A673 (cell line): ENCODE data around the gene TCFL5. TPM values are rescaled to one million over a fixed set of nuclear protein-coding genes. Genes with fewer than 3 reads are reported as not detected.
A peak's percentile ranks its signal among the peaks of the same experiment; 100 is the strongest.

Experiments
- BruUV-seq: library from RNA; stranded (reverse); fragments of 400-500 nt; replicated peaks from 2 replicates; lab custom pipeline; 2021; lab: Mats Ljungman, UMichigan
- CTCF ChIA-PET: fragments of 300-600 bp; sonication (Branson Sonifier 250); formaldehyde crosslinking; loops from one replicate; lab custom pipeline; 2022; ENCODE audit warnings: antibody characterized with exemption; lab: Charles Lee
- POLR2A ChIA-PET: fragments of 300-600 bp; sonication (Branson Sonifier 250); formaldehyde crosslinking; loops from one replicate; lab custom pipeline; 2022; ENCODE audit warnings: antibody characterized with exemption; ENCODE audit not compliant: low non-redundant PET; lab: Charles Lee
- DNase-seq: peaks from one replicate; pipeline ENCODE4 v3.0.0-alpha.2; 2015; ENCODE audit warnings: low spot score
- H3K27ac ChIP-seq: fragments of 200-600 bp; sonication (generic); 2 replicates; pipeline ENCODE4 v1.5.1; 2016; ENCODE audit warnings: mixed run types, low read depth, mild to moderate bottlenecking, mixed read lengths, antibody characterized with exemption, low read length; ENCODE audit not compliant: poor library complexity, severe bottlenecking
- H3K27me3 ChIP-seq: fragments of 200-600 bp; sonication (generic); replicated peaks from 2 replicates; pipeline ENCODE4 v1.6.1; 2017; ENCODE audit warnings: mixed run types, low read depth, mild to moderate bottlenecking, mixed read lengths, antibody characterized with exemption, low read length; ENCODE audit not compliant: insufficient read depth, poor library complexity
- H3K36me3 ChIP-seq: fragments of 200-600 bp; sonication (generic); 2 replicates; pipeline ENCODE4 v1.6.1; 2016; ENCODE audit warnings: mixed run types, mild to moderate bottlenecking, mixed read lengths, antibody characterized with exemption, low read length; ENCODE audit not compliant: insufficient read depth, poor library complexity, severe bottlenecking
- H3K4me1 ChIP-seq: fragments of 200-600 bp; sonication (generic); 2 replicates; pipeline ENCODE4 v1.6.1; 2017; ENCODE audit warnings: mixed run types, mild to moderate bottlenecking, mixed read lengths, antibody characterized with exemption, low read length; ENCODE audit not compliant: insufficient read depth, poor library complexity, severe bottlenecking
- H3K4me3 ChIP-seq: fragments of 200-600 bp; sonication (generic); 2 replicates; pipeline ENCODE4 v1.5.1; 2016; ENCODE audit warnings: low read depth, mixed run types, mild to moderate bottlenecking, mixed read lengths, low read length; ENCODE audit not compliant: poor library complexity, severe bottlenecking
- H3K9me3 ChIP-seq: fragments of 200-600 bp; sonication (generic); 2 replicates; pipeline ENCODE4 v1.6.1; 2016; ENCODE audit warnings: mixed run types, low read depth, mild to moderate bottlenecking, mixed read lengths, antibody characterized with exemption, low read length; ENCODE audit not compliant: poor library complexity, severe bottlenecking
- CTCF ChIP-seq: fragments of 300-800, 200-600 bp; sonication (generic); conservative IDR thresholded peaks from 2 replicates; pipeline ENCODE4 v1.5.1; 2017; ENCODE audit warnings: low read depth, mild to moderate bottlenecking, antibody characterized with exemption, low read length, moderate library complexity, mixed read lengths
- EZH2 ChIP-seq: fragments of 200-600 bp; sonication (generic); IDR thresholded peaks from 2 replicates; pipeline ENCODE4 v1.6.1; 2017; ENCODE audit warnings: borderline replicate concordance, low read depth, mild to moderate bottlenecking, mixed read lengths, antibody characterized with exemption, low read length; ENCODE audit not compliant: poor library complexity, severe bottlenecking
- intact Hi-C: fragments of 100-400 bp; cut with micrococcal nuclease; formaldehyde crosslinking; loops from one replicate; pipeline ENCODE4 v1.10.0; 2022; ENCODE audit not compliant: unreplicated experiment
- total RNA-seq: library from RNA; stranded (reverse); gene quantifications from 2 replicates; pipeline ENCODE4 v1.2.3, GENCODE V29; 2021

TCFL5 gene
- total RNA-seq, 1 experiment from 2014 or later: 13.9 TPM

DNA sequence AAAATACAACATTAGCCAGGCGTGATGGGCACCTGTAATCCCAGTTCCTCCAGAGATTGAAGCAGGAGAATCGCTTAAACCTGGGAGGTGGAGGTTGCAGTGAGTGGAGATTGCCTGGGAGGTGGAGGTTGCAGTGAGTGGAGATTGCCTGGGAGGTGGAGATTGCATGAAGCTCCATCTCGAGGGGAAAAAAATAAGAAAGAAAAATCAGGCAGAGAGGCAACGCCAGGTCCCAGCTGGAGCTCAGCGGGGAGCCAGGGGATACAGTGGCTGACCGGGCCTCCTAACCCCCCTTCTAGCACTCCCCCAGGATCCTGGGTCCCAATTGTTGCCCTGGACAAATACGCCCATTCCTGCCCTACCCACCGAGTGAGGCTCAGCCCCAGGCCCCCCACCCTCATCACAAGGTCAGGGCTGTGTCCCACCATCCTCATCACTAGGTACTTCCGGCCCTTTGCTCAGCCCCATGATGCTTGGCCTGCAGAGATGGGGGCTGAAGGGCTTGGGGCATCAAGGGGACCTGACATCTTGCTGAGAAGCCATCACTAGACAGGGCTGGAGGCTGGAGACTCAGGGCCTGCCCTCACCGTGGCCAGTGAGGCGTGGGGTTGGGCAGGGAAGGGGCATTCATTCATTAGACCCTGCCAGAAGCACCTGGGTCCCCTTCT lies 55.1 kb downstream of the TCFL5 start:
- Histone ChIP-seq H3K9me3 (no peaks in the 10 kb centered on the region), H3K36me3 (peaks cover 32% of the 10 kb centered on the region), H3K27me3 (no peaks in the 10 kb centered on the region), H3K27ac (peak overlapping the region; percentile 80), H3K4me1 (peaks cover 18% of the 10 kb centered on the region), H3K4me3 (peak overlapping the region; percentile 96)
- intact Hi-C loops: no loop called here
- CTCF ChIA-PET: no interaction called here
- BruUV-seq: no TSS peak
- TF ChIP-seq CTCF (no peak), EZH2 (no peak)
- POLR2A ChIA-PET: no interaction called here
- no peak for DNase-seq

- DNase-seq: no peak
These were observed 55.8 kb downstream of the TCFL5 start for GRCh38 chr20:62805711-62806382.

More at GRCh38 chr20:62805711-62806382, 55.8 kb downstream of the TCFL5 start:
- intact Hi-C loops: no loop called here
- peaks cover 37% of the 10 kb centered on the region for H3K36me3 ChIP-seq
- peaks cover 18% of the 10 kb centered on the region for H3K4me1 ChIP-seq
- peak overlapping the region; percentile 96 for H3K4me3 ChIP-seq
- no peak for TF ChIP-seq CTCF
- TF ChIP-seq EZH2: no peak
- CTCF ChIA-PET: interaction anchor here (0.6 kb wide), 1 partner anchor 8 kb away, joined by 4 read pairs; no protein-coding TSS in a partner anchor
- POLR2A ChIA-PET: no interaction called here
- BruUV-seq: no TSS peak
- H3K27me3 ChIP-seq: no peaks in the 10 kb centered on the region
- no peaks in the 10 kb centered on the region for H3K9me3 ChIP-seq
- peak overlapping the region; percentile 80 for H3K27ac ChIP-seq
